ENCODE results near the gene TBATA. TPM values are rescaled to one million over a fixed set of nuclear protein-coding genes. Genes with fewer than 3 reads are reported as not detected.

Gene TBATA
- total RNA-seq, 2 donors from 2014 or later = not detected

DNA sequence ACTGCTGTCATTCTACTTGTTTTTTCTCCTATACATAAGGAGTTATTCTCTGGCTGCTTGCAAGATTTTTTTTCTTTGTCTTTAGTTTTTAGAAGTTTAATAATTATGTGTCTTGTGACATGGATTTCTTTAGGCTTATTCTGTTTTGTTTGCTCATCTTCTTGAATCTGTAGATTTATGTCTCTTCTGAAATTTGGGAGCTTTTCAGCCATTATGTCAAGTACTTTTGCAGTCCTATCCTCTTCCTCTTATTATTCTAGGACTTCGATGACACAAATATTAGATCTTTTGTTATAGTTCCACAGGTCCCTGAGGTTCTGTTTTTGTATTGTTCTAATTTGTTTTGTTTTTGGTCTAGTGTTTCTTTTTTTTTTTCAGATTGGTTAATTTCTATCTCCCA, 16.7 kb upstream of the TBATA start:
- Mint-ChIP-seq H3K27me3 (peaks cover 0 to 19% of the 10 kb centered on the region in 2 donors), H3K36me3 (no peaks in the 10 kb centered on the region), H3K4me1 (ENCODE audit: low read depth in 2 of 2) (peaks cover 10 to 11% of the 10 kb centered on the region in 2 donors), H3K27ac (no peak overlapping the region), H3K9me3 (no peaks in the 10 kb centered on the region), H3K4me3 (no peak overlapping the region)
- ATAC-seq = no peak
- no peak for DNase-seq (ENCODE audit: low spot score)

- Mint-ChIP-seq H3K27me3 (peaks cover 0 to 19% of the 10 kb centered on the region in 2 donors), H3K4me3 (no peak overlapping the region), H3K4me1 (ENCODE audit: low read depth in 2 of 2) (peaks cover 11 to 14% of the 10 kb centered on the region in 2 donors), H3K36me3 (no peaks in the 10 kb centered on the region), H3K27ac (peak overlapping the region; percentile 2 to 50), H3K9me3 (peaks cover 3% of the 10 kb centered on the region)
- DNase-seq (ENCODE audit: low spot score) (no peak), ATAC-seq (peak; percentile 62 to 81)
These were observed 13.9 kb upstream of the TBATA start for GRCh38 chr10:70799124-70799523.

DNA sequence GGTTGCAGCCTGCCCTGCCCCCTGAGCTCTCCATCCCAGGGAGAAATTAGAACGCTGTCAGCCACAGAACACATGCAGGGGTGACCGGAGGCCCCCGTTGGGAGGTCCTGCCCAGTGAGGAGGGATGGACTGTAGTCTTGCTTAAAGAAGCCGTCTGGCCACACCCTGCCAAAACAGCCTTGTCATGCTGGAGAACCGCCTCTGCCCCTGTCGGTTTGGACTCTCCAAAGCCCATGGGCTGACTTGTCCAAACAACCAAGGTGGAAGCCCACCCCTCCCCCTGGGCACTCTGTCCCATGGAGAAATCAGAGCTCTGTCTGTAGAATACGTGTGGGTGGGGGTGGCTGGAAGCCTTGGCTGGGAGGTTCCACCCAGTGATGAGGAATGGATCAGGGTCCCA, 12.7 kb upstream of the TBATA start:
- Mint-ChIP-seq H3K27ac (peak overlapping the region in 1 of 2 donors; percentile 50), H3K27me3 (peaks cover 0 to 19% of the 10 kb centered on the region in 2 donors), H3K36me3 (no peaks in the 10 kb centered on the region), H3K4me3 (no peak overlapping the region), H3K4me1 (ENCODE audit: low read depth in 2 of 2) (peaks cover 11 to 15% of the 10 kb centered on the region in 2 donors), H3K9me3 (peaks cover 3% of the 10 kb centered on the region)
- DNase-seq (ENCODE audit: low spot score) = no peak
- no peak for ATAC-seq

DNA sequence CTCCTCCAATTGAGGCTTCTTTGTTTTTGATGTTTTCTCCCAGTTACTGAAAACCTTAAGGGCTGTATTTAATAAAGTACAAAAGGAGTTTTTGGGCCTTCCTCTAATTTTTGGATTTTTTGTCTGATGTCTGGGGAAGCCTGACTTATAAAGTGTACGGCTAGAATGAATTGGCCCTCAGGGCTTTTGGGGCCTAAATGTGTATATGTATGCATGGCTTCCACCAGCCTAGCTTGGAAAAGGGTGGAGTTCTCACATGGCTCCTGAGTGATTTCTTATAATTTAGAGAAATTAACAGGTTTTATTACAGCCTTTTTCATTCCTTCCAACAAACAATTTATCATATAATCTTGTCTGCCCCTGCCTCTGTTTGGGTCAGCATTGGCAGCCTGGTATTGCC, 10.4 kb upstream of the TBATA start:
- peaks cover 3% of the 10 kb centered on the region for H3K9me3 Mint-ChIP-seq
- peaks cover 30 to 35% of the 10 kb centered on the region in 2 donors for H3K4me1 Mint-ChIP-seq (ENCODE audit: low read depth in 2 of 2)
- no peaks in the 10 kb centered on the region for H3K36me3 Mint-ChIP-seq

GRCh38 chr10:70791386-70792039, 6.3 kb upstream of the TBATA start:
- peak overlapping the region; percentile 68 for H3K4me3 Mint-ChIP-seq
- H3K4me1 Mint-ChIP-seq (ENCODE audit: low read depth in 2 of 2) = peaks cover 39 to 43% of the 10 kb centered on the region in 2 donors
- ATAC-seq (no peak), DNase-seq (ENCODE audit: low spot score) (no peak)
- H3K27ac Mint-ChIP-seq = peak overlapping the region; percentile 45 to 82
- no peaks in the 10 kb centered on the region for H3K27me3 Mint-ChIP-seq
- H3K9me3 Mint-ChIP-seq = peaks cover under 1% of the 10 kb centered on the region
- no peaks in the 10 kb centered on the region for H3K36me3 Mint-ChIP-seq

More for the DNA sequence above, 10.4 kb upstream of the TBATA start:
- peaks cover 0 to 10% of the 10 kb centered on the region in 2 donors for H3K27me3 Mint-ChIP-seq
- H3K27ac Mint-ChIP-seq = no peak overlapping the region
- H3K4me3 Mint-ChIP-seq = no peak overlapping the region
- ATAC-seq (no peak), DNase-seq (ENCODE audit: low spot score) (no peak)

DNA sequence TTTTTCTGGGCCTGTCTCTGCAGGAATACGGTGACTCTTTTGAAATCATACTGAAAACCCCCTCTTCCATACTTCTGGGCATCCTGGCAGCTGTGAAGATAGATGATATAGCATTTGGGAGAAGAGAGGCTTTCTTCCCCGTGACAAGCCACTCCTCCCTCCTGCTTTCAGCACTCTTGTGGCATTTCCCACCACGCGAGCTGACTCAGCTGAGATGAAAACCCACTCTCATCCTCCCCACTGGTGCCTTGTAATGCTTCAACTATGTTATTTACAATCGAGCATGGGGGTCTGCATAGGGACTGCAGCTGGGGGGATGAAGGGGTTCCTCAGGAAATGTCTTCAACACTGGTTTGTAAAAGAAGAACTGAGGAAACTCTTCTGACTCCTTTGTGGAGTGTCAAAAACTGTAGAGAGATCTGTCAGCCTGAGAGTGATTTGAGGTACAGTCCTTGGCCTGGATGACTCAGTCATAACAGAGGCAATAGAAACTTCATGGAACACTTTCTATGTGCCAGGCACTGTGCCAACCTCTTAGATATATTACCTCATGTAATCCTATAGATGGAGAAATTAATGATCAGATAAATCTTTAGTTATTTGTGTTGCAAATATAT, 1.7 kb upstream of the TBATA start:
- H3K9me3 Mint-ChIP-seq = no peaks in the 10 kb centered on the region
- no peaks in the 10 kb centered on the region for H3K27me3 Mint-ChIP-seq
- ATAC-seq (peak; percentile 75 to 81), DNase-seq (ENCODE audit: low spot score) (peak; percentile 71)
- peaks cover 54 to 61% of the 10 kb centered on the region in 2 donors for H3K4me1 Mint-ChIP-seq (ENCODE audit: low read depth in 2 of 2)
- H3K27ac Mint-ChIP-seq = peak overlapping the region; percentile 71 to 89
- H3K36me3 Mint-ChIP-seq = no peaks in the 10 kb centered on the region
- peak overlapping the region; percentile 79 for H3K4me3 Mint-ChIP-seq

- no peaks in the 10 kb centered on the region for H3K9me3 Mint-ChIP-seq
- H3K36me3 Mint-ChIP-seq = no peaks in the 10 kb centered on the region
- DNase-seq (ENCODE audit: low spot score) (no peak), ATAC-seq (no peak)
- peaks cover 40 to 53% of the 10 kb centered on the region in 2 donors for H3K4me1 Mint-ChIP-seq (ENCODE audit: low read depth in 2 of 2)
- H3K27ac Mint-ChIP-seq = no peak overlapping the region
- H3K4me3 Mint-ChIP-seq = peak overlapping the region; percentile 20
- no peaks in the 10 kb centered on the region for H3K27me3 Mint-ChIP-seq
These were observed 706 bp downstream of the TBATA start for GRCh38 chr10:70784471-70784870.

- no peak for ATAC-seq
- no peaks in the 10 kb centered on the region for H3K27me3 Mint-ChIP-seq
- no peaks in the 10 kb centered on the region for H3K36me3 Mint-ChIP-seq
- DNase-seq (ENCODE audit: low spot score) = no peak
- no peak overlapping the region for H3K27ac Mint-ChIP-seq
- no peaks in the 10 kb centered on the region for H3K9me3 Mint-ChIP-seq
- no peak overlapping the region for H3K4me3 Mint-ChIP-seq
- peaks cover 40 to 53% of the 10 kb centered on the region in 2 donors for H3K4me1 Mint-ChIP-seq (ENCODE audit: low read depth in 2 of 2)
These were observed 1.2 kb downstream of the TBATA start for GRCh38 chr10:70784016-70784415.

DNA sequence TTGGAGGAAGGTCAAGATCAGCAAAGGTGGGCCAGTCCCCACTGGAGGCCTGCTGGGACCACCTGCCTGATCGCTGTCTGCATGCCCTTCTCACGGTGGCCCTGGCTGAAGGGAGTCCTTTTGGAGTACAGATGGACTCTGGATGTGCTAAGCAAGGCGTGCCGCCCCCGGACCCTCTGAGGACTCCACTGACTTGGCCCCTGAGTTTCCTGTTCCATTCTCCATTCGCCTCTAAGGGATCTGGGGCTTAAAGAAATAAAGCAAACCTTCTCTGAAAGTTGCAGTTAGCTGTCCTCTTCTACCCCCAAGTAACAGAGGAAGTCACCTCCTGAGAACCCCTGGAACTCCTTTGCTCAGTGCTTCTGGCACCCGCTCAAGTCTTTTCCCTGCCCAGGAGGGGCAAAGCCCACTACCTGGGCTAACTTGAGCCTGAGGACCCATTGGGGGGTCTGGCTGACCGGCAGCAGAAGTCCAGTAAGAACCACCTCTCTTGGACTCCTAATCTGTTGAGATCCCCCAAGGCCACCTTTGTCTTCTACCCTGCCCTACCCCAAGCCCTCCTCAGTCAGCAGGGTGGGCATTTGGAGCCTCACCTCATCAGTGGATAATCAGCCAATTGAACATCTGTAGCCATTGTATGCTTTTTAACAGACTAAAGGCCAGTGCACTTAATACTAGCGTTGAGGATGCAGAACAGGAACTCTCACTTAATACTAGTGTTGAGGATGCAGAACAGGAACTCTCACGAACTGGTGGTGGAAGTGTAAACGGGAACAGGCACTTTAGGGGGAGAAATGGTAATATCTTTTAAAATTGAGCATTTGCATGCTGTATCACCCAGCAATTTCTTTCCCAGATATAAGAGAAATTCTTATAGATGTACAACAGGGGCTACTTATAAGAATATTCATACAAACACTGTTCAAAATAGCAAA, 2.2 kb downstream of the TBATA start:
- Mint-ChIP-seq H3K27ac (peak overlapping the region in 1 of 2 donors; percentile 67), H3K36me3 (no peaks in the 10 kb centered on the region), H3K4me1 (ENCODE audit: low read depth in 2 of 2) (peaks cover 37 to 45% of the 10 kb centered on the region in 2 donors), H3K9me3 (no peaks in the 10 kb centered on the region), H3K4me3 (no peak overlapping the region), H3K27me3 (no peaks in the 10 kb centered on the region)
- no peak for DNase-seq (ENCODE audit: low spot score)
- no peak for ATAC-seq

DNA sequence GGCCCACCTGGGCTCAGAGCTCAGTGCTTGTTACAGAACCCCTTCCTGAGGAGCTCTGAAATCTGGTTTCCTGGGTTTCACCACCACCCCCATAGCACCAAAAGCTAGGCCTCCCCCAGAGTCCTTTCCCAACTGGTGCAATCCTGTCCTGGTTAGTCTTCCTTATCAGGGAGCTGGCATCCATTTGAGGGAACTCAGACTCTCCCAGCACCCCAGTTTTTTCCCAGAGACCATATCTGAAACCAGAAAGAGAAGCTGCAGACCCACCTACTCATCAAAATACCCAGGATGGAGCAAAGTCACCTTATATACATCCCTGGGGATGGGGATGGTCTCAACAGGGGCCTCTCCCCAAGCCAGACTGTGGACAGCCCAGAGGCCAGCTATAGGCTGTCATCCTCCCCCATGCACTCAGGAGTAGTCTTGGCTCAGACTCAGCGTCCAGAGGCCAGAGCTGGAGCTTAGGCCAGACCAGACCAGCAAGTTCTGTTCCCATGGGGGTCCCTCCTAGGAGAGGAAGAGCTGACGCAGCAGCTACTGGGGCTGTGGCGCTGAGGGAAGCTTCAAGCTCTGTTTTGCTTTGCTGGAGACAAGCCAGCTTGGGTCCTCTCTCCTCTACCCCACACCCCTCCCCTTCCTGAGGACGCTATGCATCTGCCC, 3.0 kb downstream of the TBATA start:
- no peaks in the 10 kb centered on the region for H3K27me3 Mint-ChIP-seq
- no peaks in the 10 kb centered on the region for H3K36me3 Mint-ChIP-seq
- ATAC-seq (no peak), DNase-seq (ENCODE audit: low spot score) (peak; percentile 54)
- H3K27ac Mint-ChIP-seq = no peak overlapping the region
- no peaks in the 10 kb centered on the region for H3K9me3 Mint-ChIP-seq
- H3K4me1 Mint-ChIP-seq (ENCODE audit: low read depth in 2 of 2) = peaks cover 37 to 42% of the 10 kb centered on the region in 2 donors
- H3K4me3 Mint-ChIP-seq = no peak overlapping the region

DNA sequence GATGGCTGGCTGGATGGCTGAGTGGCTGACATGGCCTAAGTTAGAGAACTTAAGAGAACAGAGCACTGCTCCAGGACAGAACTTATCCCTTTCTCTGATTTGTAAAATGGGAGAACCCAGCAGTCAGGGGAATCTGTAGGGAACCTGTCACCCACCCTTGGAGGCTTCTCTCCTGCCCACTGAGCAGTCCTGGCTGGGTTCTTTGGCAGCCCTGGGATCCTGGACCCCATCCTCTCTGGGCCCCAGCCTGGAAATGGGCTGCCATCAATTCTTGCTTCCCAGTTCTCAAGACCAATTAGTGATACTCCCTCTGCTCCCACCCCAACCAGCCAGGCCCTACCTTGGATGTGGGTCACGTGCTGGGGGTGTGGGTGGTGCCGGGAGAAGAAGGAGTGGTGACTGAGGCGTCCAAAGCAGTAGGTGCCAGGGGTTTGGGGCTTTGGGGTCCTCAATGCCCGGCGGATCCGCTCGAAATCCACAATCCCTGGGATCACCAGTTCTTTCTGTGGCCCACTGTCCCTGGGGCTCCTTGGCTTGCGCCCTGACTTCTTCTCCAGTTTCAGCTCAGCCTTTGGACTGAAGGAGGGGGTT, 3.6 kb downstream of the TBATA start:
- ATAC-seq = no peak
- Mint-ChIP-seq H3K9me3 (no peaks in the 10 kb centered on the region), H3K27ac (peak overlapping the region in 1 of 2 donors; percentile 17)

GRCh38 chr10:70780772-70781171, 4.4 kb downstream of the TBATA start:
- peak; percentile 18 for DNase-seq (ENCODE audit: low spot score)
- H3K4me3 Mint-ChIP-seq = no peak overlapping the region
- H3K27me3 Mint-ChIP-seq = no peaks in the 10 kb centered on the region
- ATAC-seq = no peak
- H3K36me3 Mint-ChIP-seq = no peaks in the 10 kb centered on the region
- no peaks in the 10 kb centered on the region for H3K9me3 Mint-ChIP-seq
- peaks cover 22 to 28% of the 10 kb centered on the region in 2 donors for H3K4me1 Mint-ChIP-seq (ENCODE audit: low read depth in 2 of 2)
- H3K27ac Mint-ChIP-seq = peak overlapping the region in 1 of 2 donors; percentile 17

More for the DNA sequence above, 3.6 kb downstream of the TBATA start:
- H3K36me3 Mint-ChIP-seq = no peaks in the 10 kb centered on the region
- H3K4me3 Mint-ChIP-seq = no peak overlapping the region
- H3K4me1 Mint-ChIP-seq (ENCODE audit: low read depth in 2 of 2) = peaks cover 30 to 36% of the 10 kb centered on the region in 2 donors
- no peaks in the 10 kb centered on the region for H3K27me3 Mint-ChIP-seq
- peak; percentile 42 for DNase-seq (ENCODE audit: low spot score)

DNA sequence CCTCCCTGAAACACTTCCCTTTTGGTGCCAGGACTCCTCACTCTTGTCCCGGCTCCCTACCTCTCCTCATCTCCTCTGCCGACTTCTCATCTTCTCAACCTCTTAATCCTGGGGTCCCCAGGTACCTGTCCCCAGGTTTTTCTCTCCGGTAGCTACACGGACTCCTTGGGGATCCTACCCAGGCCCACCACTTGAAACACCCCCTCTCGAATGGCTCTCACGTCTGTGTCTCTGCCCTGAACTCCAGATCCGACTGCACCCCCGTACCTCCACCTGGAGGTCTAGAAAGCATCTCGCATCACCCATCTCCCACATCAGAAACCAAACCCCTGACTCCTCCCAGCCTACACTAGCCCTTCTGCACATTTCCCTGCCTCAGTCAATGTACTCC, 4.8 kb downstream of the TBATA start:
- H3K27ac Mint-ChIP-seq = no peak overlapping the region
- H3K9me3 Mint-ChIP-seq = no peaks in the 10 kb centered on the region
- no peak overlapping the region for H3K4me3 Mint-ChIP-seq
- no peak for ATAC-seq
- H3K27me3 Mint-ChIP-seq = no peaks in the 10 kb centered on the region
- peaks cover 20 to 28% of the 10 kb centered on the region in 2 donors for H3K4me1 Mint-ChIP-seq (ENCODE audit: low read depth in 2 of 2)
- no peaks in the 10 kb centered on the region for H3K36me3 Mint-ChIP-seq
- no peak for DNase-seq (ENCODE audit: low spot score)
